NCI-H2196 (cell line): Measurements from ENCODE around the gene GTF3C4.
"Not testable (repeated sequence)": the region's sequence is repeated elsewhere in the genome, so short reads cannot be mapped to it uniquely, and the experiment has no call there.

Source experiments
- DNase-seq: peaks from one replicate; lab custom pipeline; 2025; ENCODE audit not compliant: unreplicated experiment; lab: John Stamatoyannopoulos, UW

Gene GTF3C4

DNA sequence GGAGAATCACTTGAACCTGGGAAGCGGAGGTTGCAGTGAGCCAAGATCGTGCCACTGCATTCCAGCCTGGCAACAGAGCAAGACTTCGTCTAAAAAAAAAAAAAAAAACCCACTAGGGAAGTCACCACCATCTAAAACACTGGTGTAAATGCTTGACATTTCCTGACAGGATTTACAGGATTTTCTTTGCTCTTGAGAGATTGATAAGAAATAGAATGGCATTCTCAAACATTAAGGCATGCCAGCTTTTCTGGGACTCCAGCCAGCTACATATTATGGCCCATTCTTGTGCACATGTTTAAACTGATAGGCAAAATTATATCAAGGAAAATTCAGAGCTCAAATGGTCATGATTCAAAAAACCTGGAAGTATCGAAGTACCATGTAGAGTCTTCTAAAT, 28.7 kb downstream of the GTF3C4 start:
- DNase-seq: peak; percentile 19

DNA sequence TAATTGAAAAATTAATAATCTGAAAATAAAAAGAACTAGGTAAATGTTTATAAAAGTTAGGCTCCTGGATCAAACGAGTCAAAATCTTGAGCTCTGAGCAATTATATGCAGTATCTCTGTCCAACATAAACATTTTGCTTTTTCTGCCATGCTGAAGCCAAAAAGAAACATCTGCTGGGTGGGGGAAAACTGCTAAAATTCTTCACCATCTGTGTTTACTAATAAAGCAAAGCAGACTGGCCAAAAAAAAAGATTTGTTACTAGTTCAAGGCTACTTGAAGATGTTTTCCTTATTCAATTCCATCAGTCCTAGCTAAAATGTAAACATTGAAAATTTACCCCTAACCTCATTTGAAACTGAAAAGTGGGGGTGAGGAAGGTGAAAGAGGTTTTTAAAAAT, 29.7 kb downstream of the GTF3C4 start:
- DNase-seq: no peak

DNA sequence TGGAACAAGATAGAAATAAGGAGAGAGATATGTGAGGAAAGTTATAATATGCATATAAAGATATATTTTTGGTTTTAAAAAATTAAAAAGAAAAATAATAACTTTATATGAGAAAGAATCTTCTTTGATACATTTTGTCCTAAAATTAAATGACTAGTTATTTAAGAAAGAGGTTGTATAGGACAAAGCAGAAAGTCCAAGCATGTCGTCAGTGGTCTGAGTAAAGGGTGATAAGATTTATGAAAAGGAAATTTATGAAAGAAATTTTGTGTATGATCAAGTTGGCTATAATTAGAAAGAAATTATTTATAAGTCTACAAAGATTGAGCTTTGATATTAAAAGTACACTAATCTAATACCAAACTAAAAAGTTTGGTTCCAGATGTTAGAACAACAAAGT, 32.0 kb downstream of the GTF3C4 start:
- DNase-seq: no peak

DNA sequence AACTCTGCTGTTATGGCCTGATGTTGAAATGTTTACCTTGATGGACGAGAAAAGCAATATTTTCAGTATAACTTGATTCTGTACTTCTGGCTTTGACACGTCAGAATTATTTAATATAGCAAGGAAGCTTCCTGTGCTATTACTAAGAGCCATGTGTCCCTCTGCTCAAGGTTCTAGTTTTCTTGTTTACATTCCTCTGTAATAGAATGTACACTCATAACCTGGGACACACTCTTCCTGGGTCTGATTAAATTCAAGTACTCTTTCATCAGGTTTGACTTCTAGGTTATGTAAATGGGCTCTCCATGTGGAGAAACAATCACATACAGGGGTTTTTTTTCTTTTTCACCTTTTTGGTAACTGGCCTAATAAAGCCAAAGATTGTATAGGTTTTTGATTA, 33.1 kb downstream of the GTF3C4 start:
- DNase-seq: no peak

DNA sequence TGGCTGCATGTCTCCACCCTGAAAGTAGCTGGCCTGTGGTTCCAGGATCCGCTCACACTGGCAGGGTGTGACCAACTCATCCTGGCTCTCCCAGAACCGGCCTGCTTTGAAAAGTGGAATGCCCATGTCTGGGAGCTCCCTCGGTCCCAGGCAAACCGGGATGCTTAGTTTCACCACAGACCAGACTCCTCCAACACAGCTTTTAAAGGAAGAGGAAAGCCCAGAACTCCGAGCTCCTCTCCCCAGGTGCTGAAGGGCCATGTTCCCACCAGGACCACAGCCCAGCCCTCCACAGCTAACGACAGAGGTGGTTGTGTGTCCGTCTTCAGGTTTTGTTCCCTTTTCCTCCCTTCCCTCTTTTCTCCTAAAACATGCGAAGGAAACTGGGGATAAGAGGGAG, 38.0 kb downstream of the GTF3C4 start:
- no peak for DNase-seq

DNA sequence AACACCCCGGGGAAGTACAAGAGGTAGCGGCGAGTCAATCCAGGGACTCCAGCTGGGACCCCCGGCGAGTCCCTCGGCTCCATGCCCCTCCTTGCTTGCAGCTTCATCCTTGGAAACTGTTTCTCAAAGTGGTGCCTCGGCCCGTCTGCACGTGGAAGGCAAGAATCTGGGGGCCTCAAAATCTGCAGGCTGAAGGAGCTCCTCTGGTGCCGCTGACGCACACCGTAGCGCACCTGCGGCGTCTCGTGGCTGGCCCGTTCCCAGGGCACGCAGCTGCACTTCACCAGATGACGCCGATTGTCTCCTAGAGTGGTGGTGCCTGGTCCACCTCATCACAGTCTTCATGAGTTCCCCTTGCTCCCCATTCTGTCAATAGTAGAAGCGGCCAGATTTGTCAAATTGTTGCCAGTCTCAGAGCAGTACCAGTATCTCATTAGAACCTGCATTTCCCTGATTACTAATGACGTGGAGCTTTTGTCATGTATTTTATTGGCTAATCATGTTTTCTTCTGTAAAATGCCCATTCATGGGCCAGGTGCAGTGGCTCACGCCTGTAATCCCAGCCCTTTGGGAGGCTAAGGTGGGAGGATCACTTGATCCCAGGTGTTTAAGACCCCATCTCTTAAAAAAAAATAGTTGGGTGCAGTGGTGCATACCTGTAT, 38.6 kb downstream of the GTF3C4 start:
- no peak for DNase-seq

DNA sequence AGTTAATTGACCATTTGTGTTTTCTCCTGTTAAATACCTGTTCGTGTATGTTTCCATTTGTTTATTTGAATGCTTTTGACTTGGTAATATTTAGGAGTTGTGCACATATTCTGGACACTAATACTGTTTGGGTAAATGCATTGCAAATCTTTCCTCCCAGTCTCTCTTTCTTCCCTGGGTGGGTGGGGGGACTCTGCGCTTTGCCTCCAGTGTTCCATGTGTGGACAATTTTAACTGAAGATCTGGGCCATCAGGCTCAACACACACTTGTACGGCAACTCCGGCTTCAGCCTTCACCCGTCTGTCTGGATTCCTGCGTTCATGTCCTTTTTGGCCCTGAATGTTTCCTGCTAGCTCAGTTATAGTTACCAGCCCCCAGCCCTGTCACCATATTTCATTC, 40.1 kb downstream of the GTF3C4 start:
- no peak for DNase-seq

DNA sequence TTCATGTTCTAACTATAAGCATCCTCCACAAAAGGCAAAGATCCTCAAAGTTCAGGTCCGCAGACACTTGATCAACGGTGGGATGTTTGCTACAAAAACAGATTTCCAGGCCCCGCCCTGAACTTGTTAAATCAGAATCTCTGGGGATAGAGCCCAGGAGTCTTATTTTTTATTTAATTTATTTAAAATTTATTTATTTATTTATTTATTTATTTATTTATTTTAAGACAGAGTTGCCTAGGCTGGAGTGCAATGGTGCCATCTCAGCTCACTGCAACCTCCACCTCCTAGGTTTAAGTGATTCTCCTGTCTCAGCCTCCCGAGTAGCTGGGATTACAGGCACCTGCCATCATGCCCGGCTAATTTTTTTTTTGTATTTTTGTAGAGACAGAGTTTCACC, 40.9 kb downstream of the GTF3C4 start:
- DNase-seq: not testable (repeated sequence)

DNA sequence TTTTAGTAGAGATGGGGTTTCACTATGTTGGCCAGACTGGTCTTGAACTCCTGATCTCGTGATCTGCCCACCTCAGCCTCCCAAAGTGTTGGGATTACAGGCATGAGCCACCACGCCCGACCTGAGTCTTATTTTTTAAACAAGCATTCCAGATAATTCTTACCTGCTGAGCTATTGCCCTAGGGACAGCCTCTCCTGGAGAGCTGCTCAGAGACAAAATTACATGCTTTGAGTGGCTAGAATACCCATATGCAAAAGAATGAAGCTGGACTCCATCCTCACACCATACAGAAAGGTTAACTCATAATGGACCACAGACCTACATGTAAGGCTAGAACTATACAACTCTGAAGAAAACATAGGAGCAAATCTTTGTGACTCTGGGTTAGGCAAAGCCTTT, 41.6 kb downstream of the GTF3C4 start:
- no peak for DNase-seq

DNA sequence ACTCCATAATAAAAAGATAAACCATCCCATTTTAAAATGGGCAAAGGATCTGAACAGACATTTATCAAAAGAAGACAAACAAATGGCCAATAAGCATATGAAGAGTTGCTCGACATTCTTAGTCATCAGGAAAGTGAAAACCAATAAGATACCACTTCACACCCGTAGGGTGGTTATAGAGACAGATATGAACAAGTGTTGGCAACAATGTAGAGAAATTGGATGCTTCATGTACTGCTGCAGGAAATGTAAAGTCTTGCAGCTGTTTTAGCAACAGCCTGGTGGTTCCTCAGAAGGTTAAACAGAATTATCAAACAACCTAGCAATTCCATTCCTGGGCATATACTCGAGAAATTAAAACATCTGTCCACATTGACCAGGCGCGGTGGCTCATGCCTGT, 42.5 kb downstream of the GTF3C4 start:
- DNase-seq: no peak

DNA sequence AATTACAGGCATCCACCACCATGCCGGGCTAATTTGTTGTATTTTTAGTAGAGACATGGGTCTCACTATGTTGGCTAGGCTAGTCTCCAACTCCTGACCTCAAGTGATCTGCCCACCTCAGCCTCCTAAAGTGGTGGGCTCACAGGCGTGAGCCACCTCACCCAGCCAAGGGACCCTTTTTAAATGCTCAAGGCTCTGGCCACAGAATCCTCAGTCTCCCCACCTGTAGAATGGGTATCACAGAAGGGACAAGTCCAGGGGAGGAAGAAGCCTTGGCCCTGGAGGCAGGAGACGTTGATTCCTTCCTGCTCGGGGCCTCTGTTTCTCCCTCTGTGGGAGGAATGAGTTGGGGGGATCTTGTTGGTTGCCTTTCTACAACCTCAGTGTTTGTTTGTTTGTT, 45.7 kb downstream of the GTF3C4 start:
- no peak for DNase-seq

DNA sequence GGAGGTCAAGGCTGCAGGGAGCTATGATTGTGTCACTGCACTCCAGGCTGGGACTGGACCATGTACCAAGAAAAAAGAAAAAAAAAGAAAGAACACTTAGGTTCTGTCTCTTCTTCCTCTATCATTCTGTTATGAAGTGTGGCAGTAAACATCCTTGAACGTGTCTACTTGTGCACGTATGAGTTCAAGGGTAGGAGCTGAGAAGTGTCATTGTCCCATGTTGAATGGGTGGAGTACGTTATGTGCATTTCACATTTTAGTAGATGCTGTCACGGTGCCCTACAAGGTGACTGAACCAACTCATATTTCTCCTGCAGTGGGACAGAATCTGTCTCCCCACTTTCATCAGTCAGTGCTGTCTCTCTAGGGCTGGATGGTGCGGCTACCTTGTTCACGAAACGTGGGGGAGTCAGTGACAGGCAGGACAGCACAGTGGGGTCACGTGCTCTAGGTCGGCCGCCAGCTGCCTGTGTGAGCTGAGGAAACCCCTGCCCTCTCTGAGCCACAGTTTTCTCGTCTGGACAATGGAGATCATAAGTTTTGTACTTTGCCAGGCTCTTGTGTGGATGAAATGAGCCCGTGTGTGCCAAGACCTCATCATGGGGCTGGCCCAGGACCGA, 47.2 kb downstream of the GTF3C4 start:
- no peak for DNase-seq

DNA sequence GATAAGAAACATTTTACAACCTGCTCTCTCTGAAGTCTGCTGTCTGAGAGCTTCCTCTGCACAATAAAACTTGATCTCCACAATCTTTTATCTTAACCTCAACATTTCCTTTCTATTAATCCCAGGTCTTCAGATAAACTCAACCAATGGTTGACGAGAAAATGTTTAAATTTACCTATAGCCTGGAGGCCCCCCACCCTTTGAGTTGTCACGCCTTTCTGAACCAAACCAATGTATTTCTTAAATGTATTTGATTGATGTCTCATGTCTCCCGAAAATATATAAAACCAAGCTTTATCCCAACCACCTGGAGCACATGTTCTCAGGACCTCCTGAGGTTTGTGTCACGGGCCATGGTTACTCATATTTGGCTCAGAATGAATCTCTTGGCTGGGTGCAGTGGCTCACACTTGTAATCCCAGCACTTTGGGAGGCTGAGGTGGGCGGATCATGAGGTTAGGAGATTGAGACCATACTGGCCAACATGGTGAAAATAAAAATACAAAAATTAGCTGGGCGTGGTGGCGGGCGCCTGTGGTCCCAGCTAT, 48.2 kb downstream of the GTF3C4 start:
- not testable (repeated sequence) for DNase-seq

DNA sequence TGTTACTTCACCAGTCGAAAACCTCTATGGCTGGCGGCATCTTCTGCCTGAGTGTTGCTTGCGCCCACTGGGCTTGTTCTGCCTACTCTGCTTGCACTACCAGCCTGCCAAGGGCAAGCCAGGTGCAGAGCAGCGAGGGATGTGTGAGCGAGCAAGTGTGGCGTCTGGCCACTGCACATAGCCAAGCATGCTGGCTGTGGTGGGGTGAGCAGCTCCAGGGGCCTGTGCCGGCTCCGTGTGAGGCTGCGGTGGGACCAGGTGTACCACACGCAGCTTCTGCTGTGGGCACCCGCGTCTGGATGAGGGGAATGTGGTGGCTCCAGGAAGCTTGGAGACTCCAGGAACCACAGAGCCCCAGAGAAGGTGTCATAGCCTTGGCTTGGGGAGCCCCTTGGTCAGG, 51.4 kb downstream of the GTF3C4 start:
- no peak for DNase-seq

DNA sequence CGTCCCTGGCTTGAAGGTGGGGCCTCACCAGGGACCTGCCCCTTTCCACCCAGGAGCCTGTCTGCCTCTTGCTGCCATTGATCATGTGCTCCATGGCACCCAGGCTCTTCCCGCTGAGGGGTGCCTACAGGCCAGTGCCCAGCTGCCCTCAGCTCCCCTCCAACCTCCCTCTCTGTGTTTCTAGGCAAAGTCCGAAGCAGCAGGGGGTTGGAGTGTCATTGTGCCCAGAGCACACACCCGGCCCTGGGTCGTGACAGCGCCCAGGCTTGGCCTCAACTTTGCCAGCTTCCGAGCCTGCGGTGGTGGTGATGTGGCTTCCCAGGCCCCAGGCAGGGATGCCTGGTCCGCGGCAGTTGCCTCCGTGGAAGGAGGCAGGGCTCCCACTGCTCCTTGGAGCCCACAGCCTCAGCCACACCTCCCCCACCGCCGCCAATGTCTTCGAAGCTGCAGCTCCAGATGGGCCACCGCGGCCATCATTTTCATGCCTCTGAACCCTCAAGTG, 52.4 kb downstream of the GTF3C4 start:
- DNase-seq: no peak

DNA sequence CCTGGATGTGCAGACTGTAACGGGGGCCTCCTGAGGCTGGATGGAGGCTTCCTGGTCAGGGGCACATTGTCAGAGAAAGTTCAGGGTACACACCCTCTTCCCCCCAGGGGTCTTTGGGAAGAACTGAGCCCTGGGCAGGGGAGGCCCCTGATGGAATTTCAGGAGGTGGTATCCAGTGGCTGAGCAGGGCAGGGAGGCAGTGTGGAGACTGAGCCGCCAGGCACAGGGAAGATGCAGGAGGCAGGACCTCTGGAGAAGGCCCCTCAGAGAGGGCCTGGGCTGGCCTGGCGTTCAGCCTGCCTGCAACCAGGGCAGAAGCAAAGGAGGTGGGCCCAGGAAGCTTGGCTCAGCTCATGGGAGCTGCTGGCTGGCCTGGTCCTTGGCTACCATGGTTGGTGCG, 53.5 kb downstream of the GTF3C4 start:
- DNase-seq: no peak

DNA sequence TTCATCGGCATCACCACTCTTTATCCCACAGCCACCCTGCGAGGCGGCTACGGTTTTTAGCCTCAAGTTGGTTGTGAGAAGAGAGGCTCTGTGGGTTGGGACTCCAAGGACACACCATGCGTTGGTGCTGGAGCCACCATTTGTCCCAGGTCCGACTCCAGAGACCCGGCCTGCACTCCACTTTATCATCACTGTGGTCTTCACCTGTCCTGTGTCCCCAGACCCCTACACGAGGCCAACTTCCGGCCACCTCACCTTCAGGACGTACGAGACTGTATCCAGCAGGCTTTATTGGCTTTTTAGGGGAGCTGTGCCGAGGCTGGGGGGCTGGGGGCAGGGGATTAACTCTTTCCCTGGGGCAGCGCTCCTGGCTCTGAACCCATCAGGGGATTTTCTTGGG, 55.0 kb downstream of the GTF3C4 start:
- DNase-seq: no peak

DNA sequence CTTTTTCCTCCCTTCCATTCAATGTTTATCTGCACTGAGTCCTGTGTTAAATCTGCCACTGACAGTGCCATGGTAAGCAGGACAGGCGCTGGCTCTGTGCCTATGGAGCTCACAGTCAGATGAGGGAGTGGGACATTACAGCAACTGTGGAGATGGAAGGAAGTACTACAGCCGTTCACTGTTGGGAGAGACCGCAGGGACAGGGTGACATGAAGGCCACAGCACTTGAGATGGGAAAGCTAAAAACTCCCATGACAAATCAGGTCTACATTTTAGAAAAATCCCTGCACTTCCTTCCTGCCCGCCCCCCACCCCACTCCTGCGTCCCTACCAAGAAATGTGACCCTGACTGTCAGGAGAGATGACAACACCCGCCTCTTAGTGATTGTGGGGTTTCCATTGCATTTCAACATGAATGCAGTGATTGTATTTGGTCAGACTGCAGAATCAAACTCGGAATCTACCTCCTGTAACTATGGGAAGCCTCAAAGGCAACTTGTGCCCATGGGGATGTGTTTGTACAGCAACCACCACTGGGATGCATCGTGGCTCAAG, 56.4 kb downstream of the GTF3C4 start:
- DNase-seq: no peak

DNA sequence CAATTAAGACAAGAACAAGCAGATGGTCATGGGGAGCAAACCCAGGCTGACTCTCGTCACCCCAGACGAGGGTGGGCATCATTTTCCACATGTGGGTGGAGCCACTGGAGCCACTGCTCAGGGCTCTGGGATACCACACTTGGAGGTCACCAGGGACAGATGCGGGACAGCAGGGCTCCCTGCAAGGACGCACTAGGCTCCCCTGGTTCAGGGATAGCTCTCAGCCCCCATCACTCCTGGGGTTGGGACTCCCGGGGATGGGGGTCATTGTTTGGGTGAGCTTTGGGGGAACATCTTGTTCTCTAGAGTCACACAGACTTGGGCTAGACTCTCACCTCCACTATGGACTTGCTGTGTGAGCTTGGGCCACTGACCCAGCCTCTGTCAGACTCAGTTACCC, 57.8 kb downstream of the GTF3C4 start:
- DNase-seq: no peak

DNA sequence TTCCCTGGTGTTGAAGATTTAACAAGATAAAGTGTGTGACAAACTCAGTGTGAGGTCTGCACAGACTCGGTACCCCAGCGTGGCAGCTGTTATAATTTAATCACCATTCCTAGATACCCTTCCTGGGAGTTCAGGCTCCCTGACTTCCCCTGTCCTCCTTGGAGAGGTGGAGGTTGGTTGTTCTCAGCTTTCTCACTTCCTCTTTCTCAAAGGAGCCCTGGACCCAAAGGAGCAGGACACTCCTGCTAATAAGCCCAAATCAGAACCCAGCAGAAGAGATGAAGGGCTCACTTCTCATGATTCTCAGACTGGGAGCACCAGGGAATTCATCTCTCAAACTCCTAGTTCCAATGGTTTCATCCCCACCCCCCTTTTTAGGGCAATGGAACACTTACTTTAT, 58.2 kb downstream of the GTF3C4 start:
- DNase-seq: no peak

DNA sequence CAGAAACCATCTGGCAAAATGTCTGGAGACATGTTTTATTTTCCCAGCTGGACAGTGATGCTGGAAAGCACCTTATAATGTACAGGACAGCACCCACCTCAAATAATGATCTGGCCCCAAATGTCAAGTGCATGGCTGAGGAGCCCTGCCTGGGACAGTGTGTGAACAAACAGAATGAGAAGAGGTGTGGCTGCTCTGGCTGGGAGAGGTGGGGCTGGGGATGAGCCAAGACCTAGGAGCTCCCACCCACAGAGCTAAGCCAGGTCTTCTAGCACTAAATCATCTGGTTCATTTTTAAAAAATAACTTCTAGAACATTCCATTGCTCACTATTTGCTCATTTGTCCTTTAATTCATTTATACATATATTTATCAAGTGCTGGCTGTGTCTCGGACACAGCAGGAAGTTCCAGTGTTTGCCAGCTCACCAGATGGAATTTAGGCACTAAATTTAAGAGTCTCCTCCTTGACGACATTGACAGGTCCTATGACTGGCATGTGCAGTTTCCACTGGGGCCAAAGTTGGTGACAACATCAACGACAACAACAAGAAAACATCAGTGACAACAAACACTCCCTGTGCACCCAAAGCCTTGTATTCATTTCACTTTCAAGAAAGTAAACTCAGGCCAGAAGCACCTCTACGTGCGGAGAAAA, 59.1 kb downstream of the GTF3C4 start:
- DNase-seq: no peak
